PC-9 (cell line): Measurements from ENCODE around the gene CFL1. TPM values are rescaled to one million over a fixed set of nuclear protein-coding genes. Genes with fewer than 3 reads are reported as not detected.

Source experiments
- BruUV-seq: library from RNA; stranded (reverse); fragments of 400-500 nt; replicated peaks from 2 replicates; lab custom pipeline; 2021; lab: Mats Ljungman, UMichigan
- CTCF ChIA-PET: fragments of 300-600 bp; sonication (Branson Sonifier 250); formaldehyde crosslinking; loops from one replicate; lab custom pipeline; 2022; ENCODE audit warnings: antibody characterized with exemption; lab: Charles Lee
- POLR2A ChIA-PET: fragments of 300-600 bp; sonication (Branson Sonifier 250); formaldehyde crosslinking; loops from one replicate; lab custom pipeline; 2022; ENCODE audit warnings: antibody characterized with exemption; ENCODE audit not compliant: unreplicated experiment; lab: Charles Lee
- DNase-seq, 2 experiments: peaks; one replicate each; pipeline versions ENCODE4 v3.0.0 to v3.0.0-alpha.2; 2015 to 2022; ENCODE audit warnings: mixed read lengths in 1 of 2
- H2AFZ ChIP-seq: fragments of 200-600 bp; sonication (generic); 2 replicates; pipeline ENCODE4 v1.8.1; 2017; ENCODE audit warnings: antibody characterized with exemption
- H3F3A ChIP-seq: fragments of 200-600 bp; sonication (generic); 2 replicates; pipeline ENCODE4 v1.8.1; 2017; ENCODE audit warnings: antibody characterized with exemption, mild to moderate bottlenecking, low read depth; ENCODE audit not compliant: insufficient read depth
- H3K27ac ChIP-seq: fragments of 200-600 bp; sonication (generic); 2 replicates; pipeline ENCODE4 v1.6.1; 2016; ENCODE audit warnings: mixed run types
- H3K27me3 ChIP-seq: fragments of 200-600 bp; sonication (generic); 2 replicates; pipeline ENCODE4 v1.6.1; 2016; ENCODE audit warnings: low read depth, mixed run types; ENCODE audit not compliant: insufficient read depth
- H3K36me3 ChIP-seq: fragments of 200-600 bp; sonication (generic); 2 replicates; pipeline ENCODE4 v1.6.1; 2016; ENCODE audit warnings: low read depth, mixed run types
- H3K4me1 ChIP-seq: fragments of 200-600 bp; sonication (generic); replicated peaks from 2 replicates; pipeline ENCODE4 v1.6.1; 2016; ENCODE audit warnings: mixed run types; ENCODE audit not compliant: insufficient read depth
- H3K4me2 ChIP-seq: fragments of 200-600 bp; sonication (generic); 2 replicates; pipeline ENCODE4 v1.6.1; 2017; ENCODE audit warnings: mixed run types
- H3K4me3 ChIP-seq: fragments of 200-600 bp; sonication (generic); 2 replicates; pipeline ENCODE4 v1.6.1; 2016; ENCODE audit warnings: mixed run types
- H3K79me2 ChIP-seq: fragments of 200-600 bp; sonication (generic); 2 replicates; pipeline ENCODE4 v1.6.1; 2017; ENCODE audit warnings: low read depth, mixed run types
- H3K9me2 ChIP-seq: fragments of 200-600 bp; sonication (generic); 2 replicates; pipeline ENCODE4 v1.8.1; 2017; ENCODE audit warnings: mild to moderate bottlenecking; ENCODE audit not compliant: insufficient read depth
- H3K9me3 ChIP-seq: fragments of 200-600 bp; sonication (generic); 2 replicates; pipeline ENCODE4 v1.8.1; 2016; ENCODE audit warnings: low read depth; ENCODE audit not compliant: insufficient read depth
- H4K20me1 ChIP-seq: fragments of 200-600 bp; sonication (generic); 2 replicates; pipeline ENCODE4 v1.8.1; 2017; ENCODE audit not compliant: insufficient read depth
- EZH2 ChIP-seq: fragments of 200-600 bp; sonication (generic); IDR thresholded peaks from 2 replicates; pipeline ENCODE4 v1.8.0; 2017; ENCODE audit warnings: antibody characterized with exemption, low read depth
- intact Hi-C: fragments of 100-400 bp; cut with micrococcal nuclease; formaldehyde crosslinking; loops from one replicate; pipeline ENCODE4 v1.10.0; 2022; ENCODE audit not compliant: unreplicated experiment
- total RNA-seq: library from RNA; stranded (reverse); gene quantifications from 2 replicates; pipeline ENCODE4 v1.2.3, GENCODE V29; 2021
- TF ChIP-seq, protein P1 (sequence below): fragments of 200-600 bp; sonication (generic); conservative IDR thresholded peaks from 2 replicates; pipeline ENCODE4 v1.6.1; 2017; ENCODE audit warnings: mixed run types, antibody characterized with exemption, mild to moderate bottlenecking, moderate library complexity

CFL1 gene
- total RNA-seq, 1 experiment from 2014 or later = 1,798 TPM

DNA sequence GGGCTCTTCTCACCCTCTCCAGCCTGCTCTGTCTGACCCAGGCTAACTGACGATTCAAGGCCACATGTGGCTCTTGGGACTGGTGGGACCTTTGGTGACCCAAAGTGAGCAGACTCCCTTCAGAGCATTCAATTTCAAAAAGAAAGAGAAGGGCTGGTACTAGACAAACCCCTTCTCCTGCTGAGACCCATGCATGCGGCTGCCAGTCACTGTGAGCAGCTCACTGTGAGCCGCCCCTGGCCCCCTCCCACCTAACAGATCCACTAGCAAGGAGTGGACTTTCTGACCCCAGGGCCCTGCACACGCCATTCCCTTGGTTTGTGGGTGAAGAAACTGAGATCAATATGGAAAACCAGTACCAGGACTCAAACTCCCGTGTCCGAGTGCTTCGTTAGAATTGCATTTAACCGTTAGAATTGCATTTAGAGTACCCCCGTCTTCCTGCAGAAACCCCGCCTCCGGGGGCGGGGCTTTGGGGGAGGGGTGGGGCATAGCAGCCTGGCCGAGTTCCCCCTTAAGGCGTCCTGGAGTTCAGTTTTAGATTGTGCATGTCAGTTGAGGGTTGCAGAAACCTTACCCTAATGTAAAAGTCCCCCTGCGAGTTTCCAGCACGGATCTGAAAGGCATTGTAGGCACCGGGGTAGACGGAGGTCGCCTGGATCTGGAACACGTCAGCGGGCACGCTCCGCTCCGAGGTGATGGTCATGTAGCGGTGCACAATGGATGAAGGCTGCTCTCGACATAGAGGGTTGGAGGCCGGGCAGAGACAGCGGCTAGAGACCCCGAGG is 9.5 kb upstream of the CFL1 start:
- Histone ChIP-seq H3K79me2 (peaks cover 7% of the 10 kb centered on the region), H2AFZ (no peak overlapping the region), H3F3A (peaks cover 35% of the 10 kb centered on the region), H3K27me3 (no peaks in the 10 kb centered on the region), H4K20me1 (no peaks in the 10 kb centered on the region; the same call in 1 of the 2 replicates), H3K4me3 (no peak overlapping the region), H3K9me2 (no peaks in the 10 kb centered on the region), H3K4me1 (no peaks in the 10 kb centered on the region), H3K9me3 (no peaks in the 10 kb centered on the region), H3K36me3 (peaks cover 16% of the 10 kb centered on the region), H3K4me2 (no peak overlapping the region), H3K27ac (no peak overlapping the region)
- intact Hi-C loops = no loop called here
- DNase-seq = no peak
- TF ChIP-seq, protein P1, sequence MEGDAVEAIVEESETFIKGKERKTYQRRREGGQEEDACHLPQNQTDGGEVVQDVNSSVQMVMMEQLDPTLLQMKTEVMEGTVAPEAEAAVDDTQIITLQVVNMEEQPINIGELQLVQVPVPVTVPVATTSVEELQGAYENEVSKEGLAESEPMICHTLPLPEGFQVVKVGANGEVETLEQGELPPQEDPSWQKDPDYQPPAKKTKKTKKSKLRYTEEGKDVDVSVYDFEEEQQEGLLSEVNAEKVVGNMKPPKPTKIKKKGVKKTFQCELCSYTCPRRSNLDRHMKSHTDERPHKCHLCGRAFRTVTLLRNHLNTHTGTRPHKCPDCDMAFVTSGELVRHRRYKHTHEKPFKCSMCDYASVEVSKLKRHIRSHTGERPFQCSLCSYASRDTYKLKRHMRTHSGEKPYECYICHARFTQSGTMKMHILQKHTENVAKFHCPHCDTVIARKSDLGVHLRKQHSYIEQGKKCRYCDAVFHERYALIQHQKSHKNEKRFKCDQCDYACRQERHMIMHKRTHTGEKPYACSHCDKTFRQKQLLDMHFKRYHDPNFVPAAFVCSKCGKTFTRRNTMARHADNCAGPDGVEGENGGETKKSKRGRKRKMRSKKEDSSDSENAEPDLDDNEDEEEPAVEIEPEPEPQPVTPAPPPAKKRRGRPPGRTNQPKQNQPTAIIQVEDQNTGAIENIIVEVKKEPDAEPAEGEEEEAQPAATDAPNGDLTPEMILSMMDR = no peak
- no peak for TF ChIP-seq EZH2
- POLR2A ChIA-PET = no interaction called here
- BruUV-seq = no TSS peak
- CTCF ChIA-PET = no interaction called here

DNA sequence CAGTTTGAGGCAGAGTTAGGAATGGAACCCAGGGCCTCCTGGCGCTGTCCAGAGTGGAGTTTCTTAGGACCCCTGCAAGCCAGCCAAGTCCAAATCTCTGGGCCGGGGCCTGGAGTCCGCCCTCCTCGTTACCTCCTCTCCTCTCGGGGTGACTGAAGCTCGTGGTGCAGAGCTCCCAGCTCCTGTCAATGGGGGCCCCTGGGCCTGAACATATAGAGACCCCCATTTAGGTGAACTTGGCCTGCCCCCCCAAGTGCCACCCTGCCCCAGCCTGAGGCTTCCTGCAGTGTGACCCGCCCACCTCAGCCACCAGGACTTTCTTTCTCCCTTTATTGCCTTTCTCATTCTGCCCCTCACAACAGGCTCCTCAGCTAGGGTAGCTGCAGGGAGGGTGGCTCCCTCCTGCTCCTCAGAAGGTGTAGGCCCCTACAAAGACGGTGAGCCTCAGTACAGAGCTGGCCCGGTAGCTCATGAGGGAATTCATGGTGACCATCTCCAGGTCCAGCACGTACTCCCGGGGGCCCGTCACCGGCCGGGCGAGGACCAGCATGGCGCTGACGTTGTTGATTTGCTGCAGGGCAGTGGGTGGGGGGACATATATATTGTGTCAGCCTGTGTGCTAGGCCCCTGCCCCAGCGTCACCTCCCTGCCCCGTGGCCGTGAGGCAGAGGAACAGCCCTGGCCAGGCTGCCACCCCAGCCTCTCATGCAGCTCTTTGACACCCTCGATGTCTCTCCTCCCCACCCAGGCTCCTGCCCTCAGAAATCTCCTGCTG is 8.7 kb upstream of the CFL1 start:
- Histone ChIP-seq H3K27me3 (no peaks in the 10 kb centered on the region), H3K4me1 (peaks cover 5% of the 10 kb centered on the region), H2AFZ (no peak overlapping the region), H3K4me2 (no peak overlapping the region), H3K4me3 (no peak overlapping the region), H4K20me1 (no peaks in the 10 kb centered on the region; the same call in 1 of the 2 replicates), H3K9me3 (no peaks in the 10 kb centered on the region), H3K79me2 (peaks cover 15% of the 10 kb centered on the region), H3K9me2 (no peaks in the 10 kb centered on the region), H3K27ac (no peak overlapping the region), H3K36me3 (peaks cover 23% of the 10 kb centered on the region), H3F3A (peaks cover 35% of the 10 kb centered on the region)
- no TSS peak for BruUV-seq
- no peak for TF ChIP-seq EZH2
- TF ChIP-seq, protein P1 = no peak
- POLR2A ChIA-PET = no interaction called here
- intact Hi-C loops = no loop called here
- CTCF ChIA-PET = interaction anchor here (0.5 kb wide), 1 partner anchor 155 kb away, joined by 18 read pairs; no protein-coding TSS in a partner anchor
- no peak for DNase-seq

DNA sequence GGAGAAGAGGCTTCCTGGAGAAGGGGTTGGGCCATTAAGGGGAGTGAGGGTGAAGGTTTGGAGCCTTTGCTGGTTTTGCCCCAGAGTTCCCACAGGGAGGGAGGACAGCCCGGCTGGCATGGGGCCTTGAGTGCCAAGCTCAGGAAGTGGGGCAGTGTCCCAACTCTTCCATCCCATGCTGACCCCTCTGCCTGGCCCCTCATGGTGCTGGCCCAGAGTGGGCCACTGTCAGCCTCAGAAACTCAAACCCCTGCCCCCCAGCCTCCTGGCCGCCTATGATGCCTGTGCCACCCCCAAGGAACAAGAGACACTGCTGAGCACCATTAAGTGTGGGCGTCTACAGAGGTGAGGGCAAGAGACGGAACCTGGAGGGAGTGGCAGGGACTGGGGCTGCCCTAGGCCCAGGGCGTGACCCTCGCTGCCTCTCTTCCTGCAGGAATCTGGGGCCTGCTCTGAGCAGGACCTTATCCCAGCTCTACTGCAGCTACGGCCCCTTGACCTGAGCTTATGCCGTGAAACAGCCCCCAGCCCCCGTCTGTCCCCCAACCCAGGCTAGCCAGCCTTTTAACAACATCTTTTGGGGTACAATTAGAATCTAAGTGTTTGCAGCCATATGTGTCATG is 7.7 kb upstream of the CFL1 start:
- no peak overlapping the region for H3K4me2 ChIP-seq
- no TSS peak for BruUV-seq
- peaks cover 24% of the 10 kb centered on the region for H3K79me2 ChIP-seq
- no peaks in the 10 kb centered on the region for H3K9me2 ChIP-seq
- H3K9me3 ChIP-seq = no peaks in the 10 kb centered on the region
- H3K27ac ChIP-seq = no peak overlapping the region
- H3K4me1 ChIP-seq = peaks cover 8% of the 10 kb centered on the region
- intact Hi-C loops = no loop called here
- H3K36me3 ChIP-seq = peaks cover 23% of the 10 kb centered on the region
- H3K4me3 ChIP-seq = no peak overlapping the region
- POLR2A ChIA-PET = interaction anchor here (0.7 kb wide), 1 partner anchor 976 kb away, joined by 5 read pairs; no protein-coding TSS in a partner anchor
- H3K27me3 ChIP-seq = no peaks in the 10 kb centered on the region
- TF ChIP-seq, protein P1 = no peak
- no peak for TF ChIP-seq EZH2
- H3F3A ChIP-seq = peaks cover 38% of the 10 kb centered on the region
- CTCF ChIA-PET = no interaction called here
- DNase-seq = no peak
- no peak overlapping the region for H2AFZ ChIP-seq
- H4K20me1 ChIP-seq = no peaks in the 10 kb centered on the region; the same call in 1 of the 2 replicates
